Muscle of arm (tissue), 12 donors: ENCODE measurements around the gene DNLZ. TPM values are rescaled to one million over a fixed set of nuclear protein-coding genes. Genes with fewer than 3 reads are reported as not detected.

ENCODE experiments used
- DNase-seq: peaks from one replicate; pipeline ENCODE4 v3.0.0-alpha.2; 2013
- polyA plus RNA-seq, 12 donors: library from polyadenylated mRNA; unstranded; fragments of 120-200 nt; gene quantifications; one replicate each; pipeline ENCODE4 v1.2.1, GENCODE V29; 2013; ENCODE audit not compliant: insufficient read length in 12 of 12

The DNLZ gene
- polyA plus RNA-seq, 12 donors, result 4.5 to 16.7 (median 9.1) TPM; not detected in 2

GRCh38 chr9:136399176-136400037 is 35.9 kb upstream of the DNLZ start:
- no peak for DNase-seq

GRCh38 chr9:136398286-136398685 is 34.7 kb upstream of the DNLZ start:
- DNase-seq, result no peak

DNA sequence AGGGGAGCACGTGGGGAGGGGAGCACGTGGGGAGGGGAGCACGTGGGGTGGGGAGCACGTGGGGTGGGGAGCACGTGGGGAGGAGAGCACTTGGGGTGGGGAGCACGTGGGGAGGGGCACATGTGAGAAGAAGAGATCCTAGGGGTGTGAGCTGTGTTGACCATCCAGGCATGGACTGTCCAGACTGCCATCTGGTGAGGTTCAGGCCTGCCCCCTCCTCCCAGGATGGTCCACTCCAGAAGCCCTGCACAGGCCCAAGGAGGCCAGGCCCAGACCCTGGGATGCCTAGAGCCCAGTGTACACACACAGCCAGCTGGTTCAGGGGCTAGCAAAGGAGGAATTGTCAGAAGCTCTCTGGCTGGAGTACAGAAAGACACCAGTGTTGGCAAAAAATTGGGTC is 34.1 kb upstream of the DNLZ start:
- no peak for DNase-seq

DNA sequence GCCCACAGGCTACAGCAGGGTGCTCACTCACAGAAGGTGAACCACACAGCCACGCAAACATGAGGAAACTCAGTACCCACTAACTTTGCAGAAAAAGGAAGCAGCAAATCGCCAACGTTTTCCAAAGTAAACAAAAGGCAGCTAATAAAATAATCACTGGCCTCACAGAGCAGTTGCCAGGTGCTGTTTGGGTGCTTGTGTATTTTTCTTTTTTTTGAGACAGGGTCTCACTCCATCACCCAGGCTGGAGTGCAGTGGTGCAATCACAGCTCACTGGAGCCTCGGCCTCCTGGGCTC is 32.6 kb upstream of the DNLZ start:
- DNase-seq, result no peak

- DNase-seq, result no peak
Observed at GRCh38 chr9:136395345-136396218, 32.0 kb upstream of the DNLZ start.

DNA sequence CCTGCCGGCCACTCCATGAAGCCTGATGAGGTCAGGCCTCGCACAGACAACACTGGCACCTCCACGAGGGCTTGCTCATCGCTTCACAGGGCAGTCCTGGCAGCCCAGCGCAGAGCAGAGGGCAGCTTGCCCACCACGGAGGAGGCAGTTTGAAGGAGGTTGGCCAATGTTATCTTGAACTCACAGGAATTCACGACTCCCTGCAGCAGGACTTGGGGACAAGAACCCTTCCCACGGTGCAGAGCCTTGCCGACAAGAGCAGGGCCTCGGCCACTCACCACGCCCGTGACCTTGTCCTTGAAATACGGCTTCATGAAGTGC is 31.4 kb upstream of the DNLZ start:
- no peak for DNase-seq

DNA sequence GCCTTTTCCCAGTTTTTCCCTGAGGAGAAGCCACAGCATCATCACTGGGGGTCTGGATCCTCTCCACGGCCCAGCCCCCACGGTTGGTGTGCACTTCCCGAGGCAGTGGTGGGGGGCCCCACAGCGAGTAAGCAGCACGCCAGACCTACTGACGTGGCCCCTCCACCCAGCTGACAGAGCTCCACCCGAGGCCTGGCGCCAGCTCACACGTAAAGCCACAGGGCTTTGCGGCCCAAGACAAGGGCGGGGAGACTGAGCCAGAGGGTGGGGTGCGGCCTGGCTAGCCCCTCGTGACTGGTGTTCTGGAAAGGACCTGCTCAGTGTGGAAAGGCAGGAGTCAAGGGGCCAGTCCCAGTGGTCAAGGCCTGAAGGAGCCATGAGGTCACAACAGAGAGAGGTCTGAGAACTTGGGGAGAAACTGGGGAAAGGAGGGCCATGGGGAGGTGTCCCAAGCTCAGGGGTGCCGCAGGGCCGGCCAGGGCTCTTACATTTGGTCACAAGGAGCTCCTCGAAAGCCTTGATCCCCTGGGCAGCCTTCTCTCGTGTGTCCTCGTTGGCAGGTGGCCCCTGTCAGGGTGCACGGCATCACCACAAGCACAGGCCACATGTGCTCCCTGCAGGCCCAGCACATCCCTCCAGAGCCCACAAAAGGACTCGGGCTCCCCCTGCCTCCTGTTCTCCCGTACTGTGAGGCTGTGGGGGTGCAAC is 30.9 kb upstream of the DNLZ start:
- DNase-seq, result no peak

DNA sequence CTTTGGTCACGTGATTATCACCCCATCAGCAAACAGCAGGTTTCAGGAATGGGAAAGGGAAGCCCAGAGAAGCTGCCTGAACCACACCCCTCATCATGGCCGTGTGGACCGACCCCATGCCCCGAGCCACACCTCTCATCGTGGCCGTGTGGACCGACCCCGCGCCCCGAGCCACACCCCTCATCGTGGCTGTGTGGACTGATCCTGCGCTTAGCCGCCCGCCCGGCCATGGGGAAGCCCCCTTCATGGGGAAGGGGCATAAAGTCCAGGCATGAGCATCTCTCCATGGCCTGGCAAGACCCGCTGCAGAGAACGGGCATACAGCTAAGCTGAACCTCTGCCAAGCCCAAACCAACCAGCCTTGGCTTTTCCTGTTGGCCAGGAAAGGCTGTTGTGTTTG is 30.0 kb upstream of the DNLZ start:
- DNase-seq, result no peak

DNA sequence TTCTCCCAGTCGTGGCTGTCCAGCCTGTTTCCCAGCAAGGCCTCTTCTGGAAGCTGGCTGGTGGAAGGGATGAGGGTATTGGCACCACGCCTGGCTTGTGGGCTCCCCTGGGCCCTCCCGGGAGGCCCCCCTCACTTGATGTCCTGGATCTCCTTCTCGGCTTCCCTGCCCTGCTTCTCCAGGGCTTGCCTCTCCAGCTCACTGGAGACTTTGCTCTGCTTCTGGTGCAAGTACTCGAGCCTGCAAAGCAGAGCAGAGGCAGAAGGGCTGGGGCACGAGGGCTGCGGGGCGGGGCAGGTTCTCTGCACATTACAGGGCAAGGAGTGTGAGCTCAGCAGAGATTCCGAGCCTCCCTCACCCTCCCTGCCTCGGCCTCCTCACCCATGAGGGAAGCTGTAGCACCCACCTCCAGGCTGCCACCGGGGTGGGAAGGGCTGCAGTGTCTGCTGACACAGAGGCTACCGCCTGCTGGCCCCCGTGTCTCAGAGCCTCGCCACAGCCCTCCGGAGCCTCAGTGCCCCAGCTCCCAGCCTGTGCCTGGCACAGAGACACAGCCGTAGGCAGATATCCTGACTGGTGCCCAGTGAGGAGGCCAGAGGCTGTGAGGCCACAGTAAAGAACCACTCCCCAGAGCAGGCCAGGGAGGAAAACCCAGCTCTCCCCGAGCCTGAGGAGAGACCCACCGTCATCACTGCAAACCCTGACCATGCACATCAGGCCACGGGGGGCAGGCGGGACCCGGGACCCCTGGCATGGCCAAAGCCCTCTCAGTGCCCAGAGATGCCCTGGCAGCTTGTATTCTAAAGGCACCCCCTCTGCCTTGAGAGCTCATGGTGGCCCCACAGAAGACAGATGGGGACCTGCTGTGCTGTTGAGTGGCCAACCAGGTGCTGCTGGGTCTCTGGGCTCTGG is 29.2 kb upstream of the DNLZ start:
- no peak for DNase-seq

DNA sequence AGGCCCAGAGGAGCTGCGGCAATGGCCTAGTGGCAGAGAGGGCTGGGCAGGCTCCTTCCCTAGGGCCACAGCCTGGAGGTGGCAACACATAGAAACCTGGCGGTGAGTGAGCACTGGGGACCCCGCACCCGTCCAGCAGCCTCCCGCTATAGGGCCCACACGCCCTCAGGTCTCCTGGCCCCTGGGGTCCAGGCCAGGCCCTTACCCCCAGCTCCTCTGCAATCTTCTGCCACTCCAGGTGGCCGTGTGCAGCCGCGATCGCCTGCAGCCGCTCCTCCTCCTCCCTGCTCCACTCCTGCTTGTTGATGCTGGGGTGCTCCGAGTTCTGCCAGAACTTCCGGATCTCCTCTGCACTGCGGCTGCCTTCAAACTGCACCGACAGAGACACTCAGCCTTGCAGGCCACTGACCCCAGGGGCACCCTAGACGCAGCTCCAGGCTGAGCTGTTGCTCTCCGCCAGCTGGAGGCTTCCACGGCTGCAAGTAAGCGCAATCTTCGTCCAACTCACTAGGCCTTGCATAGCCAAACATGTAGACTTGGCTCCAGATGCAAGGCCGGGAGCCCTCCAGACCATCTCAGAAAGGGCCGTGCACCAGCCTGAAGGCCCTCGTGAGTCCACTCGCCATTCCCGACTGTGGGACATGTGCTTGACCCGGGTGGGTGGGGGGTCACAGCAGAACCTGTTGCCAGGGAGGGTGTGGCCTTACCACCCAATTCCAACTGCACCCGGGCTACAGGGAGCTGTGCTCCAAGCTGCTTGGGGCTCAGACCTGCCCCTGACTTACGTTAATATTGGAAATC is 28.4 kb upstream of the DNLZ start:
- no peak for DNase-seq

DNA sequence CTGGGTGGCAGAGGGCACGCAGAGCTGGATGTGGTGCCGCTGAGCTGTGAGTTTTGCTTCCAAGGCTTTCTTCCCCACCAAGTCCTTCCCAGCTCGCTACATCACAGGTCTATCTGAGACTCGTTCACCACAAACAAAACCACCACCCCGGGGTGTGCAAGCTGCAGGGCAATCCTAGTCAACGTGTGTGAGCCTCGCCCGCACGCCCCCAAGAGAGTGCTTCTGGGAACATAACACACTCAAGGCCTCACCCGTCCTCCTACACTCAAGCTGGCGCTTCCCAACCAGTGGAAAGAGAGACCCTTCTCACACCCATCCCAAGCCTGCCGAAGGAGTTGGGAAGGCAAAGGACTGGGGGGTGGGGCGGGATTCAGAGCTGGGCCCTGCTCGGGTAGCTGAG is 25.9 kb upstream of the DNLZ start:
- DNase-seq, result no peak

- no peak for DNase-seq
Observed at GRCh38 chr9:136387217-136387616, 23.7 kb upstream of the DNLZ start.

DNA sequence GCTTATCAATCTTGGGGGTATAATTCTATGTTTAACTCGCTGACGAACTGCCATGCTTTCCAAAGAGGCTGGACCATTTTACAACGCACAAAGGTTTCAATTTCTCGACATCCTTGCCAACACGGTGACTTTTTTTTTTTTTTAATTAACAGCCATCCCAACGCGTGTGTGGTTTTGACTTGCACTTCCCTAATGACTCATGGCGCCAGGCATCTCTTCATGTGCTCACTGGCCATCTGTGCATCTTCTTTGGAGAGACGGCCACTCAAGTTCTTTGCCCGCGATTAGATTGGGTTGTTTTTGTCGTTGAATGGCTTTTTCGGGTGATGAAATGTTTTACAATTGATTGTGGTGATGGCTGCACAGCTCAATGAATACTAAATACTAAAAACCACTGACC is 22.5 kb upstream of the DNLZ start:
- no peak for DNase-seq

DNA sequence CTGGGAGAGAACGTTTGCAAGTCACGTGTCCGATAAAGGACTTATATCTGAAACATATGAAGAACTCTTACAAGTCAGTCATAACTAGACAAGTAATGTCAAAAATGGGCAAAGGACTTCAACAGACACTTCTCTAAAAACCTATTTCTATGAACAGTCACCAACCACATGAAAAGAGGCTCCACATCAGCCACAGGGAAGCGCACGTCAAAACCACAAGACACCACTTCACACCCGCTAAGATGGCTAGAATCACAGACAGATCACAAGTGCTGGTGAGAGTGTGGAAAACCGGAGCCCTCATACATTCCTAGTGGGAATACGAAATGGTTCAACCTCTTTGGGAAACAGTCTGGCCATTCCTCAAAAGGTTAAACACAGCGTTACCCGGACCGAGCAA is 21.5 kb upstream of the DNLZ start:
- DNase-seq, result no peak

- no peak for DNase-seq
Observed at GRCh38 chr9:136383436-136383835, 19.9 kb upstream of the DNLZ start.

DNA sequence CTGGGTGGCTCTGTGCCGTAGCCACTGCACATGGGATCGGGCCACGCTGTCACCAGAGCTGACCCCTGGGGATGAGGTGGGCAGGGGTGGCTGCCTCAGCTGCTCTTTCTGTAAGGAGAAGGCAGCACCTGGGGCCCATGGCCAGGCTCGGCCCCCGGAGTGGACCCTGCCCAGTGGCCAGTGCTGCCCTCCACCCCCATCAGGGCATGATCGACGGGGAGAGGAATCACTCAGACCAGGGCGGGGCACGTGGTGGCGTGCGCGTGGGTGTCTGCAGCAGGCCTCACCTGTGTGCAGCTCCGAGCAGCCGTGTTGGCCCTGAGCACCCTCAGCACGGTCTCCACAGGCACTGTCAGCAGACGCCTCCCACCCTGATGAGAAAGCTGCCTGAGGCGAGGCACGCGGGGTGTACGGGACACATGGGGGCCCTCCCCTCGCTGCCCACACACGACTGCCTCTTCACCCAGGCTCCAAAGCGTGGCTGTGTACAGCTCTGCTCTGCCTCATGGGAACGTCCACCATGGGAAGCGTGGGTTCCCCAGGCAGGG is 18.5 kb upstream of the DNLZ start:
- no peak for DNase-seq

DNA sequence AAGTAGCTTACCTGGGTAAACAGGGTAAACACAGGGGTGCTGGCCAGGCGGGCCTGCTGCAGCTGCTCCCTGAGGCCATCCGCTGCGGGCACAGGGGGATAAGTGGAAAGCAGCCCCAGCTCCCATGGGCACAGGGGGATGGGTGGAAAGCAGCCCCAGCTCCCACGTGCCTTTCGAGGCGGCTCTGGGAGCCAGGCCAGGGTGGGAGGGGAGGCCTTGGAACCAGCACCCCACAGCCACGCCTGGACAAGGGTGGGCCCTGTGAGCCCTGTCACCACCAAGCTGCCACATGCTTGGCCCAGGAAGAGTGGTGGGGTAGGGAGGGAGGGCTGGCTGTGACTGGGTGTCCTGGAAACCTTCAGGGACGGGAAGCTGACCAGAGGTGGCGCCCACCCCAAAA is 17.8 kb upstream of the DNLZ start:
- DNase-seq, result no peak

DNA sequence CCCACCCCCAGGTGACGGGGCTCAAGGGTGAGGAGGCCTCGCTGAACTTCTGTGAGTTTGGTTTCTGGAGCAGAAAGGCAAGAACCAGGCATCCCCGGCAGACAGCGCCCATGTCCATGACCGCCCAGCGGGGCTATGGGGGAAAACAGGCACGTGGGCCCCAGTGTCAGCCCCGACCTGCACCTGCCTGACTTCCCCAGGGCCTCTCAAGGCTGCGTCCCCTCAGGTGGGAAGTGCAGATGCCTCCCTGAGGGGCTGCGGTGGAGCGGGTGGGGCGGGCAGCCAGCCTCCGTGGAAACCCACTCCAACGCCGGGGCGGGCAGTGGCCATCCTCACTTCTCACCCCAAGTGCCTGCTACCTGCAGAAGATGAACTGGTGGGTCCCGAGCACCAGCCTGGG is 16.8 kb upstream of the DNLZ start:
- DNase-seq, result no peak

GRCh38 chr9:136379891-136380290 is 16.3 kb upstream of the DNLZ start:
- DNase-seq, result no peak

- no peak for DNase-seq
Observed at GRCh38 chr9:136379401-136379800, 15.9 kb upstream of the DNLZ start.

- DNase-seq, result no peak
Observed at GRCh38 chr9:136379003-136379287, 15.4 kb upstream of the DNLZ start.
